Measurements from ENCODE around the gene CYTL1.

GRCh38 chr4:5028480-5028879 lies 9.2 kb upstream of the CYTL1 start:
- TF ChIP-seq CTCF (IDR thresholded peaks at IDR 0.05) (no peak), POLR2A (IDR thresholded peaks at IDR 0.05) (no peak)

Data from lower leg skin (tissue), 3 donors.